Nephron (organoid): ENCODE measurements around the gene SKOR1.
A peak's percentile ranks its signal among the peaks of the same experiment; 100 is the strongest.

Experiments
- H3K27ac Mint-ChIP-seq, 3 experiments: 2 replicates each; pipeline ENCODE4 v1.8.0; 2020; ENCODE audit warnings: mixed read lengths in 3 of 3, mild to moderate bottlenecking in 2 of 3, moderate library complexity in 1 of 3
- H3K27me3 Mint-ChIP-seq: 2 replicates; pipeline ENCODE4 v1.8.0; 2021; ENCODE audit warnings: low read depth, mild to moderate bottlenecking, moderate library complexity, mixed read lengths
- H3K36me3 Mint-ChIP-seq: 2 replicates; pipeline ENCODE4 v1.8.0; 2020; ENCODE audit warnings: low read depth, mixed read lengths
- H3K4me1 Mint-ChIP-seq: 2 replicates; pipeline ENCODE4 v1.8.0; 2020; ENCODE audit warnings: mixed read lengths
- H3K4me3 Mint-ChIP-seq, 3 experiments: 2 replicates each; pipeline ENCODE4 v1.8.0; 2020; ENCODE audit warnings: mild to moderate bottlenecking in 3 of 3, mixed read lengths in 3 of 3, moderate library complexity in 2 of 3
- H3K9me3 Mint-ChIP-seq: 2 replicates; pipeline ENCODE4 v1.8.0; 2020; ENCODE audit warnings: mixed read lengths
- CTCF ChIP-seq, 3 experiments: fragments of 200-600 bp; sonication (generic); IDR thresholded peaks; one replicate each; pipeline ENCODE4 v1.5.0; 2021; ENCODE audit warnings: antibody characterized with exemption in 3 of 3; ENCODE audit not compliant: unreplicated experiment in 3 of 3

SKOR1 gene

GRCh38 chr15:67839929-67840748, 14.8 kb downstream of the SKOR1 start, which contains the start of gene RNU6-1:
Gene RNU6-1, minus strand, starts transcription at chr15:67840045.
- peaks cover 42% of the 10 kb centered on the region for H3K27me3 Mint-ChIP-seq
- peak within 1 kb of the TSS; percentile 95 to 97 (median 95) for H3K27ac Mint-ChIP-seq
- peaks cover 64% of the 10 kb centered on the region for H3K4me1 Mint-ChIP-seq
- H3K36me3 Mint-ChIP-seq, result no peaks in the 10 kb centered on the region
- H3K4me3 Mint-ChIP-seq, result peak within 1 kb of the TSS; percentile 91 to 97 (median 92)
- H3K9me3 Mint-ChIP-seq, result no peaks in the 10 kb centered on the region
- no peak for TF ChIP-seq CTCF (IDR thresholded peaks at IDR 0.05; ENCODE audit: unreplicated experiment in 3 of 3)

- no peak for TF ChIP-seq CTCF (IDR thresholded peaks at IDR 0.05; ENCODE audit: unreplicated experiment in 3 of 3)
- peak overlapping the region; percentile 95 to 97 (median 95) for H3K27ac Mint-ChIP-seq
- peak overlapping the region; percentile 91 to 97 (median 92) for H3K4me3 Mint-ChIP-seq
- no peaks in the 10 kb centered on the region for H3K9me3 Mint-ChIP-seq
- H3K4me1 Mint-ChIP-seq, result peaks cover 62% of the 10 kb centered on the region
- H3K36me3 Mint-ChIP-seq, result no peaks in the 10 kb centered on the region
- peaks cover 34% of the 10 kb centered on the region for H3K27me3 Mint-ChIP-seq
Observed at GRCh38 chr15:67840749-67841512, 15.6 kb downstream of the SKOR1 start.

- H3K4me3 Mint-ChIP-seq, result peak overlapping the region; percentile 91 to 97 (median 92)
- H3K27me3 Mint-ChIP-seq, result peaks cover 29% of the 10 kb centered on the region
- peaks cover 58% of the 10 kb centered on the region for H3K4me1 Mint-ChIP-seq
- no peaks in the 10 kb centered on the region for H3K9me3 Mint-ChIP-seq
- peak overlapping the region; percentile 95 to 97 (median 95) for H3K27ac Mint-ChIP-seq
- H3K36me3 Mint-ChIP-seq, result no peaks in the 10 kb centered on the region
- no peak for TF ChIP-seq CTCF (IDR thresholded peaks at IDR 0.05; ENCODE audit: unreplicated experiment in 3 of 3)
Observed at GRCh38 chr15:67841513-67841762, 16.1 kb downstream of the SKOR1 start.

- Mint-ChIP-seq H3K4me3 (peak overlapping the region; percentile 2 to 41 (median 31)), H3K9me3 (no peaks in the 10 kb centered on the region), H3K27ac (peak overlapping the region; percentile 90 to 97 (median 94)), H3K4me1 (peaks cover 57% of the 10 kb centered on the region), H3K27me3 (peaks cover 15% of the 10 kb centered on the region), H3K36me3 (no peaks in the 10 kb centered on the region)
- TF ChIP-seq CTCF (IDR thresholded peaks at IDR 0.05; ENCODE audit: unreplicated experiment in 3 of 3), result no peak
Observed at GRCh38 chr15:67843092-67843501, 17.8 kb downstream of the SKOR1 start.

GRCh38 chr15:67843571-67844387, 18.5 kb downstream of the SKOR1 start:
- Mint-ChIP-seq H3K4me3 (peak overlapping the region; percentile 12 to 44 (median 41)), H3K27ac (peak overlapping the region; percentile 90 to 97 (median 94)), H3K9me3 (peaks cover 2% of the 10 kb centered on the region), H3K4me1 (peaks cover 53% of the 10 kb centered on the region), H3K36me3 (no peaks in the 10 kb centered on the region), H3K27me3 (peaks cover 9% of the 10 kb centered on the region)
- no peak for TF ChIP-seq CTCF (IDR thresholded peaks at IDR 0.05; ENCODE audit: unreplicated experiment in 3 of 3)
